HG03457 (cell line): ENCODE measurements around the gene LCN9.
"Not testable (repeated sequence)": the region's sequence is repeated elsewhere in the genome, so short reads cannot be mapped to it uniquely, and the experiment has no call there.

Experiments
- ATAC-seq: cut with Tn5 transposase; IDR thresholded peaks from one replicate; pipeline ENCODE4 v1.9.1; 2021; ENCODE audit warnings: moderate number of reproducible peaks; ENCODE audit not compliant: unreplicated experiment

The LCN9 gene

DNA sequence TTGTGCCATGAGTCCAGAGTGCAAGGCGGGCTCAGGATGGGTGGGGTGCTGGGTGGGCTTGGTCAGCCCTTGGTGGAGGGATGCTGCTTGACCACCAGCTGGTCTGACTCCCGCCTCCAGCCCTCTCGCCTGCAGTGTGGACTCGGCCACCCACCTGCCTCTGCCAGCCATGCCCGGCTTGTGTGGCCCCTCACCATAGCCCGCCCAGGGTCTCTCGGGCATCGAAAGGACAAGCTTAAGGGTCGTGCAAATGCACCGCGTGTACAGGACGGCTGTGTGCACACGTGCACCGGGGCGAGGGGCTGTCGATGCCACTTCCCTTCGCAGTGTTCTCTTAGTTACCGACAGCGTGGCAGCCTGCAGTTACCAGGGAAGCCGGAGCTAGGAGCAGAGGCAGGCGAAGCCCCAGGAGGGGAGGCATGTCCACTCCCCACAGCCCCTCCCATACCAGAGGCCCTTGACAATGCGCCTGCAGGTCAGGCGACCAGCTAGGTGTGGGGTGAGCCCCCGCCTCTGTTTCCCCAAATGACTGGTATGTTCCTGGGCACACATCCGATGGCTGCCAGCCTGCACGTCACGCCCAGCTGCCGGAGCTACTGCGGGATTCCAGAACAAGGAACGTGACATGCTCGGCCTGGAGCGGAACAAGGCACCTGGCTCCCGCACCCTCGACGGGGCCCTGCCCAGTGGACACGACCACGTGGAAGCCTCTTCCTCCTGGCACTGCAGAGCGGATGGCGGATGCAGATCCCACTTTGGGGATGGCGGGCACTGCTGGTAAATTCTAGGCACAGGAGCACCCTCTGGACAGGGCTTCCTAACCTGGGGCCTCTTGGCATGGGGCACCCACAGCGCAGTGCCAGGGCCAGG lies 7.8 kb downstream of the LCN9 start:
- ATAC-seq: no peak

DNA sequence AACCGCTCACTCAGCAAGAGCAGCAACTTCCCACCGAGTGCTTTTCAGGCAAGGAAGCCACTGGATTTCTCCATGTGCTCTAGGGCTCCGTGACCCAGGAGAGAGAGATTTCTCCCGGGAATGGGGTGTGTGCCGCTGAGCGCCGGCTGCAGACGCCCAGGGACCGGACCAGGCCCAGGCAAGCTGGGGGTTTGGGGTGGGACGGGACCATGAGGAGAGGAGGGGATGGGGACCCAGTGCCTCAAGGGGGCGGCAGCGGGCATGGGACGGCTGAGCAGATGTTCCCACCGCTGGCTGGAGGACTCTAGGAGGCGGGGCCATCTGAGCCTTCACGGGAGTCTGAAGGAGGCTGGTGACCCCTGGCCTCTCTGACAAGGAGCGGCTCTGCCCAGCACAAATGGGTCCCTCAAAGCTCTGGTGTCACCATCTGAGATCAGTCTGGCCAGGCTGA lies 8.5 kb downstream of the LCN9 start:
- ATAC-seq: no peak

DNA sequence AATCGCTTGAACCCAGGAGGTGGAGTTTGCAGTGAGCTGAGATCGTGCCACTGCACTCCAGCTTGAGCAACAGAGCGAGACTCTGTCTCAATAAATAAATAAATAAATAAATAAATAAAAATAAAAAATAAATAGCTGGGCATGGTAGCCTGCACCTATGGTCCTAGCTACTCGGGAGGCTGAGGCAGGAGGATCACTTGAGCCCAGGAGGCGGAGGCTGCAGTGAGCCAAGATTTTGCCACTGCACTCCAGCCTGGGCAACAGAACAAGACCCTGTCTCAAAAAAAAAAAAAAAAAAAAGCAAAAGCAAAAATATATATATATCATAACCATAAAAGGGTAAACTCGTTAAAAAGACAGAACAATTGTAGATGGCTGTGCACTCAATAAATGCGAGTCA lies 9.7 kb downstream of the LCN9 start:
- ATAC-seq: not testable (repeated sequence)

DNA sequence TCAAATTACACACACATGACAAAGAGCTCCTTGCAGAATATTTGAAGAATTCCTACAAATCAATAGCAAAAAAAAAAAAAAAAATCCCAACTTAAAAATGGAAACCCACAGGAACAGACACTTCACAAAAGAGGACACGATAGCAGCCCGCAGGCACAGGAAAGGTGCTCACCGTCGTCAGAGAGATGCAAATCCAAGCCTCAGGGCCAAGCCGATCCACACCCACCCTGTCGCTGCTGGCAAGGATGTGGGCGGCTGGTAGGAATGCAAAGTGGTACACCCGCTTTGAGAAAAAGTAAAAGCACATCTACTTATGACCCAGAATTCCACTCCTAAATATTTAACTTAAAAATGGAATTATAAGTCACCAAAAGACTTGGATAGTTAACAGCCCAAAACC lies 10.8 kb downstream of the LCN9 start:
- ATAC-seq: no peak

DNA sequence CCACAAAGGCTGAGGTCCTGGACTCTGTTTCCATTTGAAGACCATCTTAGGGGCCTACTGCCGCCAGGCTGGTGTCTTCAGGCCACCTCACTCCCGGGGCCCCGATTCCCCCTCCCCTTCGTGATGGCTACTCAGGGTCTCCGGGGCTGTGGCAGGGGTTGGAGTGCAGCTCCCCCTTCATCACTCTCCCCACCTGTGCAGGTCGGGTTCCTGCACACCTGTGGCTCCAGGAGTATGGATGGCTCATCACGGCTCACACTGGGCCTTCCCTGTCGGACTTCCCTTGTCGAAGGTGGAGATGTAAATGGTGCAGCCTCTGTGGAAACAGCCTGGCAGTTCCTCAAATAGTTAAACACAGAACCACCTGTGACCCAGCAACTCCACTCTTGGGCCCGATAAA lies 11.9 kb downstream of the LCN9 start:
- no peak for ATAC-seq

DNA sequence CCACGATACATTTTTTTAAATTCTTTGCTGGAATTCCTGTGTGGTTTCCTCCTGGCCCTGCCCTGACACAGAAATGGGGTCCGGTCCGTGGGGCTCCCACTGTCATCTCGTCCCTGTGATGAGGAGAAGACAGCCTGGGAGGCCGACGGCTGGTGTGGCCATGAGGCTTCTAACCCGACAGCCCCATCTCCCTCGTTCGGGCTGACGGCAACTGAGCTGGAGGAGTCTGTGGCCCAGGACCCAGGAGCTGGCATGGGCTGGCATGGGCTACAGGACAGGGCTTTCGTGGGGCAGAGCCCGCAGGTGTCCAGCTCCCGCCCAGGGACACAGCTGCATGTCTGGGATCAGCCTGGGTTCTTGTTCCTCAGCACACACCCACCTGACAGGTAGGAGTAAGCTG lies 13.8 kb downstream of the LCN9 start:
- ATAC-seq: no peak

DNA sequence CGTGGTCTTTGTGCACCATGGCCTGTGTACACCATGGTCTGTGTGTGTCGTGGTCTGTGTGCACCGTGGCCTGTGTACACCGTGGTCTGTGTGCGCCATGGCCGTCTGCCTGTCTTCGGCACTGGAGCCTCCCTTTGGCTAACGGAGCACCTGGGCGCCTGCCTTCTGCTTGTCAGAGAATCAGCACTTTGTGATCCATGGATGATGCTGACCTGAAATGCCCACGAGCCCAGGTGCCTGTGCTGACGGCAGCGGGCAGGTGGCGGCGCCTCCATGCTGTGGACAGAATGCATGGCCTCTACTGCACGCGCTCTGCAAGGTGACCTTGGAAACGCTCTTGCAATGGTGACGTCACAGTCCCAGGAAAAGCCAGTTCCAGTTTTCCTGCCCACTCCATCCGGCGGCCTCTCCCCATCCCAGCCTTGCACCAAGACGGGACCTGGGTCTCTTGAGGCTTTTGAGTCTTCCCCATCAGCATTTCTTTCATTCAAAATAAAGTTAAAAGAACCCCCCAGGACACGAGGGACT lies 14.6 kb downstream of the LCN9 start:
- no peak for ATAC-seq

DNA sequence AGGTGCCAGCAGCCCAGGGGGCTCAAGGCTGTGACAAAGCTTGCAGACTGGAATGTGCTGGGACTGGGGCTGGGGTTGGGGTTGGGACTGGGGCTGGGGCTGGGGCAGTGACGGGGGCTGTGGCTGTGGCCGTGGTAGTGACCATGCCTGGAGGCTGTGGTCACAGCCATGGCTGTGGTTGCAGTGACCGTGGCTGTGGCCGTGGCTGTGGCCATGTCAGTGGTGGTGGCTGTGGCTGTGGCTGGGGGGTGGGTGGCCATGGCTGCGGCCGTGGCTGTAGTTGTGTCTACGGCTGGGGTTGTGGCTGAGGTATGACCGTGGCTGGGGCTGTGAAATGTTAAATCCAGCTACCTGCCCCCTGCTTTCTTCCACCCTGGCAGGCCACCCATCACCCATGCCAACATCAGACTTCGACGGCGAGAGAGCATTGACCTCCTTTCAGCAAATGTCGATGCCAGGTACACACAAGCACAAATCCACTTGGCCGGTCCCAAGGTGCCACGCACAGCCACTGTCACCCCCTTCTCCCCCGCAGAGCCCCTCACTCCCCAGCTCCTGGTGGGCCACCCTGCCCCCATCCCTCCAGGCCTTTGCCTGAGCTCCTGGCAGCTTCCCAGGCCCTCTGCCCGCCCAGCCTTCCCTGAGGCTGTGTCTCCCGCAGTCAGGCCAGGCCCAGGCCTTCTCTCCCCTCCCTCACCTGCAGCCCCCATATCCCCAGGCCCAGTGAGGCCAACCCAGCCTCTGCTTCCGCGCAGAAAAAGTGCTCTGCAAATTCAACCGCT lies 15.3 kb downstream of the LCN9 start:
- no peak for ATAC-seq

DNA sequence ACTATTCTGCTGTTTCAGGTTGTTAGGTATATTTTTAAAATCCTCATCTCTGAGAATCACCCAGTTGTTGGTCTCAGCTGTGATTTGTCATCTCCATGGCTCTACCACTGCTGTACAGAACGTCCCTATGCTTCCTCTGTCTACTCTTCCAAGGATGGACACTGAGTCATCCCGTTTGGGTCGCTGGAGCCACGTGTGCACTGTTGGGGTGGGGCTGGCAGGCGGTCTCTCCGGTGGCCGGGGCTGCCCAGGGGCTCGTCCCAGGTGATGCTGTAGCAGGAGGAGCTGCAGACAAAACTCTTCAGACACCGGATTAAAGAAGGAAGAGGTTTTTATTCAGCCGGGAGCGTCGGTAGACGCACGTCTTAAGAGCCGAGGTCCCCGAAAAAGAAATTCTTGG lies 16.9 kb downstream of the LCN9 start:
- no peak for ATAC-seq

DNA sequence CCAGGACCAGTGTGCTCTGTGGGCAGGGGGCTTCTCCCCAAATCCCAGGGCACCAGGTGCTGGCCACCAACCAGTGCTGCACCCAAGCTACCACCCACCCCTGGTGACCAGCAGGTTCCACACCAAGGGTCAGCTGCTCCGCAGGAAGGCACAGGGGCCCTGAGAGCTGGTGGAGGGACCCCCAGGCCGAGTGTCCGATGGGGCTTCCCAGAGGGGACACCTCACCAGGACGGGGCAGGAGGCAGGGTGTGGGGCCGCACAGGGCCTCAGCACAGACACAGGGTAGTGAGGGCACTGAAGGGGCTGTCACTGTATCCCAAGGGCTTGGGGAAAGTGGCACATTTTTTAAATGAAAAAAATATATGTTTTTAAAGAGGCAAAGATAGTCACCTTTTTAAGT lies 18.1 kb downstream of the LCN9 start:
- no peak for ATAC-seq

DNA sequence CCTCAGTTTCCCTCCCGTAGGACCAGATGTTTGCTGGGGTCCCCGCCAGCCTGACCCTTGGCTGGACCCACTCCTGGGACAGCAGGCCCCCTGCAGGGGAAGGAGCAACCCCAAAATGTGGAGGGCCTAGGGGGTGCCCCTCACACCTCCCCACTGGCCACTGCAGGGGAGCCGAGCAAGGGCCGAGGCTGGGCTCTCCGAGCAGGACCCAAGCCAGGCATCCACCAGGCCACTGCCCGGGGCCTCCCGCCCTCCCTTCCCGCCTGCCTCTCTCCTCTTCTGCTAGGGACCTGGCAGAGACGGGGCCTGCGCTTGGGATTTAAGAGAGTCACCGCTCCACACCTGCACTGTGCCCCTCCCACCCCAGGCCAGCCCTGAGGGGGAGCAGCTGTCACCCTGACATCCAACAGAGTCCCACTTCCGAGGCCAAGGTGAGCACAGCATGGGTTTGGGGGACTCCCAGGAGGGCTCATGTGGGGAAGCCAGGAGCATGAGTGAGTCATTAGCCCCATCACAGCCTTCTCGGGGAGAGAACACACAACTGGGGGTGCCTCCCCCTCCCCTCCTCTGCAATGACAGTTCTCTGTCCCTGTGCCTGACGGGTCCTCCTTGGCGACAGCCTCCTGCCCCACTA lies 20.4 kb downstream of the LCN9 start:
- ATAC-seq: no peak

DNA sequence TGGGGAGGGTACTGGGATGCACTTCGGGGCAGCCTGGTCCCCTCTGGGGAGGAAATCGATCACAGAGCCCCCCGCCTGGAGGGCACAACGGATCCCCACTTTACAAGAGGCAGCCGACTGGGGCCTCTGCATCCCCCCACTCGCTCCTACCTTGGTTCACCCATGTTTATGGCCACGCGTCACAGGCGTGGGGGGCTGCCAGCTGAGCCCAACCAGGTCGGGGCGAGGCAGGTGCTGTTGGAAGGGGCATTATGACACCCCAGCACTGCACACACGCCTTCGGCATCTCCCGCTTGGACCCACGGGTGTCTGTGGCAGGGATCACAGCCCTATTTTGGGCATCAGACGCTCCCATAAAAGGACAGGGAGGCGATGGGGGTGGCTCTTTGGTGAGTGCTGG lies 21.6 kb downstream of the LCN9 start:
- no peak for ATAC-seq

DNA sequence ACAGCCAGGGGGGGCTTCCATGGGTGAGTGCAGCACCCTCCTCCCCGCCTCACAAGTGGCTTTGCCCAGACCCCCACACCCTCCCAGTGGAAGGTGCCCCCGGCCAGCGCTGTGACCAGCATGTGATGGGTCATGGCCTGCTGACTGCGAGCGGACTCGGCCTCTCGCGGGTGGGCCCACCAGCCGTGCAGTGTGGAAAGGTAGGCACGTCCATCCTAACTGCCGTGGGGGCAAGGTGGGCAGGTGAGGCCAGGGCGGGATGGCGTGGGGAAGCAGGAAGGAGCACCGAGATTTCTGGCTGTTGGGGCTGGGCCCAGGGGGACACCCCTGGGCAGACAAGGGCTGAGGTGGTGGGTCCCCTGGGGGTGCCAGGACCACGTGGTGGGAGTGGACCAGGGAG lies 24.1 kb downstream of the LCN9 start:
- no peak for ATAC-seq

DNA sequence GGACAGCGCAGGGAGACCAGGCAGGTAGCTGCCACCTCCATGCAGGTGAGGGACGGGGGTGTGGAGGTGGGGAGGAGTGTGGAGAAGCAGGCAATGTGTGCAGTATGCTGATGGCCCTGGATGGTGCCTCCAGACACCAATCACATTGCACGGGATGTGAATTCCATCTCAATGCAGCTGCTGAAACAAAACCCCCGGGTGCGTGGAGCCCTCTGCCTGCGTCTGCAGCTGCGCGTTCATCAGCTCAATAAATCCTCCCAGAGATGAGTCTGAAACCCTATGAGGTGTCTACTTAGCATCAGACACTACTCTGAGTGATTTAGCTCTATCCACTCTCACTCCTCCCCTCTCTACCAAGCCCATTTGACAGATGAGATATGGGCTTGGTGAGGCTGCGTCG lies 25.9 kb downstream of the LCN9 start:
- no peak for ATAC-seq

DNA sequence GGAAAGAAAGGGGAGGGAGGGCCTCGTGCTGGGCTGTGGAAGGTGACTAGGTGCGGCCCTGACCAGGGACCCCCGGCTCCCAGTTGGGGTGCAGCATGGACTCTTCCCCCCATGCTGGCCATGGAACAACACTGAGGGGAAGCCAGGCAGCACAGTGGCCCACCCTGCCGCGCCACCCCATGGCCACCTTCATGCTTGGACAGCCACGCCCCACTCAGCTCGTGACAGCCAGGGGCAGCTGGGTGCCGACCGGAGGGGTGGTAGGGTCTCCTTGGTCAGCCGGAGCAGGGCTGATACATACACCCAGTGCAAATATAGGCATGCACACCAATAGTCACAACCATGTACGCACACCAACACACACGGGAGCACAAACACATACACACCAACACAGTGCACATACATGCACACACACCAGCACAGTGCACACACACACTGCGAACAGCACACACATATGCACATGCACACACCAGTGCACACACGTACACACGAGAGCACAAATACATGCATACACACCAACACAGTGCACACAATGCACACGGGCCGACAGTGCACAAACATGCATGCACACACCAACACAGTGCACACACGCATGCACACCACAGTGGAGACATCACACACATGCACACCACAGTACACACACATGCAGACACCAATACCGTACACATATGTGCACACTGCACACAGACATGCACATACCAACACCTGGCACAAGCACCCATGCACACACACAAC lies 27.9 kb downstream of the LCN9 start:
- ATAC-seq: no peak

DNA sequence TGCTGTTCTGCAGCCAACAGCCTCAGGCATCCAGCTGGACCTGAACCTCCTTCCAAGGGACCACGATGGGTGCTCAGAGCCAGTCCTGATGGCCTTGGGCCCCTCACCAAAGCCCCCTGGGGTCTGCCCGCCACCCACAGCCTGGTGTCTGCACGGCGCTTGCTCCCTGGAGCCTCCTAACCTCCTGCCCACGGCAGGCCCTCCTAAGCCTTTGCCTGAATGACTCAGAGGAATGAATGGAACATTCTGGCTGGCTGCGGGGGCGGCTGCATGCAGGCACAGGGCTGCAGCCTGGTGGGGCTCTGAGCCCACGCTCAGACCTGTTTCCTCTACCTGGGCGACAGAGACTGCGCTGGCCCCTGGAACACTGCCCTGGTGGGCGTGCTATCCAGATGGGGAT lies 29.3 kb downstream of the LCN9 start:
- no peak for ATAC-seq

DNA sequence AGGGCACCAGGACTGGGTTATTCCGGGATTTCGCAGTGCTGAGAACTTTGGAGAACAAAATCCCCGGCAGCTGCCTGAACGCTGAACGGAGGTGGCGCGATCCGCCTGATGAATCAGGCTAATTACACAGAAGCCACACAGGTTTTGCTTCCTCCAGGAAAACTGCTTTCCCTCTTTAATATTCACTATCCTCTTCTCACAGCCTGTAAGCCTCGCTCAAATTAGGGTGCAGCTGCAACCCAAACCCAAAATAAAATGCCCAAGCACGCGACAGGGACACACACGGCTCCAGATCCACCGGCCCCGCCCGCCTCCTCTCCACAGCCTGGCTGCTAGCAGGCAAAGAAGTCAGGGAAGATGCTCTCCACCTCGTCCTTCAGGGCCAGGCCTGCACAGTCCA lies 30.2 kb downstream of the LCN9 start:
- no peak for ATAC-seq

DNA sequence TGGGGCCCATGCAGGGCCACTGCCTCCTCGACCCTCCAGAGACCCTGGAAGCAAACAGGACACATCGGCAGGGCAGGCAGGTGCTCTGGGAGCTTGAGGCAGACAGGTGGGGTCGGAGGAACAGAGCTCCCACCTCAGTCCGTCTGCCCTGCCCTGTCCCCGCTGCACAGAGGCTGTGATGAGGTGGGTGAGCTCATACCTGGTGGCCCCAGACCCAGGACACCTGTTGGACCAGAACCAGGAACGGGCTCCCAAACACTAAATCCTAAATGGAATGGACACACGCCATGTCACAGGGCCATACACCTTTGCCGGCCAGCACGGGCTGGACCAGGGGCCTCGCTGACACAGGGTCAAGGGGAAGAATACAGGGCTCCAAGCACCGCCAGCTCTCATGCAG lies 30.7 kb downstream of the LCN9 start:
- ATAC-seq: no peak

DNA sequence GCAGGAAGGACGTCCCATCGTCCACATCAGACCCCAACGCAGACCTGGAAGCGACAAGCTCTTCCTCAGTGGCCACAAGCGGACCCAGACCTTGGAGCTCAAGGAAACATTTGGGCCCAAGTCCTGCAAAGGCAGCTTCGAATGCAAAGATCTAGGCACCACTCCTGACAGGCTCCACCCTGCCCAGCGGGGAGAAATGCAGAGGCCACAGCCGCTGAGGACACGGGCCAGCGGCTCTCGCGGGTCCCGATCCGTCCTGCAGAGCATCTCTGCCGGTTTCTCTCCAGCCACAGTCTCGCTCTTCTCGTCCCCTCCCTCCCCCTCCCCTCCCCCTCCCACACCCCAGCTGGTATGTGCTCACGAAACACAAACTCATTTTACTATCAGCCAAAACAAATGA lies 31.3 kb downstream of the LCN9 start:
- ATAC-seq: no peak

DNA sequence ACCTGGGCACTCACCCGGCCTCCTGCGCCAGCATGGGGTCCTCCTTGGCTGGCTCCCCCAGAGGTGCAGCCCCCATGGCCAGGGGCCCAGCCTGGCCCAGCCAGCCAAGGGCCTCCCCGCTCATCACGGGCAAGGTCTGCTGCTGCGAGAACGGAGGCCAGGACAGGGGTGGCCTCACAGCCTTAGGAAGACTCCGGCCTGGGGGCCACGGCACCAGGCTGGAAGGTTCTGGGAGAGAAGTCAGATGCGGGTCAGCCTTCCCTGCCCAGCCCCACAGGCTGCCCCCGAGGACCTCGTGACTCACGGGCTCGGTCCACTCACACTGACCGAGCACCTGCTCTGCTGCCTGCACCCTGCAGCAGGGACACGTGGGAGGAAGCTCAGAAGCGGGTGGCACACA lies 31.9 kb downstream of the LCN9 start:
- ATAC-seq: no peak

DNA sequence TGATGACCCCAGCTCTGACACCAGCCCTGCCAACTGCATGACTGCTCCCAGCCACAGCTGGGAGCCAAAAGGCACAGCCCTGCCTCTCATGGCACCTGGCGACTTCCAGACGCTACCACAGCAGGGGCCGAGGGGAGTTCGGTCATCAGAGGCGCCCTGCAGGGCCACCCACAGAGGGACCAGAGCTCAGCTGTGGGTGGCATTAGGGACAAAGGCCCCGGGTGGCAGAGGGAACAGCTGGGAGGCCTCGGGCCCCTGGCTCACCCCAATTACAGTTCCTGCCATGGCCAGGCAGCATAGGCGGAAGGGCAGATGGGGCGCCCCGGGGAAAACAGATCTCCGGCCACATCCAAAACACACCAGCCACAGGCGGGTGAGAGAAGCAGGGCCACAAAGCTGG lies 32.5 kb downstream of the LCN9 start:
- ATAC-seq: no peak
